ENCODE data around the gene GALK1.

GALK1 gene

GRCh38 chr17:75810216-75810615 is 45.2 kb upstream of the GALK1 start:
- no peak overlapping the region for H3K4me2 ChIP-seq (ENCODE audit: low read depth, low read length, poor library complexity, severe bottlenecking)
- H3K4me3 ChIP-seq (ENCODE audit: low read length, poor library complexity, severe bottlenecking): no peak overlapping the region
- H3K36me3 ChIP-seq (ENCODE audit: insufficient read depth, low read length): peaks cover 61% of the 10 kb centered on the region; the same call in 1 of the 2 replicates
- H2AFZ ChIP-seq (ENCODE audit: low read length): no peak overlapping the region
- no peaks in the 10 kb centered on the region for H3K9me2 ChIP-seq (replicated peaks; ENCODE audit: low read depth, low read length)
- H3K79me2 ChIP-seq (ENCODE audit: insufficient read depth, low read length): peaks cover 24% of the 10 kb centered on the region; the same call in 1 of the 2 replicates
- no peaks in the 10 kb centered on the region for H3K27me3 ChIP-seq (ENCODE audit: insufficient read depth, low read length, poor library complexity, severe bottlenecking)
- peaks cover 8% of the 10 kb centered on the region for H4K20me1 ChIP-seq (ENCODE audit: insufficient read depth, low read length, poor library complexity, severe bottlenecking)
- H3F3A ChIP-seq (ENCODE audit: low read depth): no peaks in the 10 kb centered on the region
- no peaks in the 10 kb centered on the region for H3K4me1 ChIP-seq (ENCODE audit: insufficient read depth, low read length, poor library complexity, severe bottlenecking)
- H3K9ac ChIP-seq (ENCODE audit: low read depth, low read length, poor library complexity, severe bottlenecking): no peak overlapping the region
- H3K9me3 ChIP-seq (ENCODE audit: insufficient read depth, low read depth, low read length): no peaks in the 10 kb centered on the region
- TF ChIP-seq EZH2phosphoT487 (IDR thresholded peaks at IDR 0.05; ENCODE audit: borderline replicate concordance): no peak
- TF ChIP-seq, protein P1, sequence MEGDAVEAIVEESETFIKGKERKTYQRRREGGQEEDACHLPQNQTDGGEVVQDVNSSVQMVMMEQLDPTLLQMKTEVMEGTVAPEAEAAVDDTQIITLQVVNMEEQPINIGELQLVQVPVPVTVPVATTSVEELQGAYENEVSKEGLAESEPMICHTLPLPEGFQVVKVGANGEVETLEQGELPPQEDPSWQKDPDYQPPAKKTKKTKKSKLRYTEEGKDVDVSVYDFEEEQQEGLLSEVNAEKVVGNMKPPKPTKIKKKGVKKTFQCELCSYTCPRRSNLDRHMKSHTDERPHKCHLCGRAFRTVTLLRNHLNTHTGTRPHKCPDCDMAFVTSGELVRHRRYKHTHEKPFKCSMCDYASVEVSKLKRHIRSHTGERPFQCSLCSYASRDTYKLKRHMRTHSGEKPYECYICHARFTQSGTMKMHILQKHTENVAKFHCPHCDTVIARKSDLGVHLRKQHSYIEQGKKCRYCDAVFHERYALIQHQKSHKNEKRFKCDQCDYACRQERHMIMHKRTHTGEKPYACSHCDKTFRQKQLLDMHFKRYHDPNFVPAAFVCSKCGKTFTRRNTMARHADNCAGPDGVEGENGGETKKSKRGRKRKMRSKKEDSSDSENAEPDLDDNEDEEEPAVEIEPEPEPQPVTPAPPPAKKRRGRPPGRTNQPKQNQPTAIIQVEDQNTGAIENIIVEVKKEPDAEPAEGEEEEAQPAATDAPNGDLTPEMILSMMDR (conservative IDR thresholded peaks at IDR 0.05; ENCODE audit: low read length): no peak

GRCh38 chr17:75809631-75810111 is 44.7 kb upstream of the GALK1 start:
- H4K20me1 ChIP-seq (ENCODE audit: insufficient read depth, low read length, poor library complexity, severe bottlenecking): peaks cover 8% of the 10 kb centered on the region
- no peak overlapping the region for H3K4me2 ChIP-seq (ENCODE audit: low read depth, low read length, poor library complexity, severe bottlenecking)
- no peaks in the 10 kb centered on the region for H3K4me1 ChIP-seq (ENCODE audit: insufficient read depth, low read length, poor library complexity, severe bottlenecking)
- peaks cover 27% of the 10 kb centered on the region; the same call in 1 of the 2 replicates for H3K79me2 ChIP-seq (ENCODE audit: insufficient read depth, low read length)
- H2AFZ ChIP-seq (ENCODE audit: low read length): no peak overlapping the region
- H3K36me3 ChIP-seq (ENCODE audit: insufficient read depth, low read length): peaks cover 55% of the 10 kb centered on the region; the same call in 1 of the 2 replicates
- no peaks in the 10 kb centered on the region for H3K9me2 ChIP-seq (replicated peaks; ENCODE audit: low read depth, low read length)
- no peak overlapping the region for H3K4me3 ChIP-seq (ENCODE audit: low read length, poor library complexity, severe bottlenecking)
- H3K9me3 ChIP-seq (ENCODE audit: insufficient read depth, low read depth, low read length): no peaks in the 10 kb centered on the region
- no peak overlapping the region for H3K9ac ChIP-seq (ENCODE audit: low read depth, low read length, poor library complexity, severe bottlenecking)
- H3K27me3 ChIP-seq (ENCODE audit: insufficient read depth, low read length, poor library complexity, severe bottlenecking): no peaks in the 10 kb centered on the region
- H3F3A ChIP-seq (ENCODE audit: low read depth): no peaks in the 10 kb centered on the region
- TF ChIP-seq, protein P1 (conservative IDR thresholded peaks at IDR 0.05; ENCODE audit: low read length): no peak
- no peak for TF ChIP-seq EZH2phosphoT487 (IDR thresholded peaks at IDR 0.05; ENCODE audit: borderline replicate concordance)

DNA sequence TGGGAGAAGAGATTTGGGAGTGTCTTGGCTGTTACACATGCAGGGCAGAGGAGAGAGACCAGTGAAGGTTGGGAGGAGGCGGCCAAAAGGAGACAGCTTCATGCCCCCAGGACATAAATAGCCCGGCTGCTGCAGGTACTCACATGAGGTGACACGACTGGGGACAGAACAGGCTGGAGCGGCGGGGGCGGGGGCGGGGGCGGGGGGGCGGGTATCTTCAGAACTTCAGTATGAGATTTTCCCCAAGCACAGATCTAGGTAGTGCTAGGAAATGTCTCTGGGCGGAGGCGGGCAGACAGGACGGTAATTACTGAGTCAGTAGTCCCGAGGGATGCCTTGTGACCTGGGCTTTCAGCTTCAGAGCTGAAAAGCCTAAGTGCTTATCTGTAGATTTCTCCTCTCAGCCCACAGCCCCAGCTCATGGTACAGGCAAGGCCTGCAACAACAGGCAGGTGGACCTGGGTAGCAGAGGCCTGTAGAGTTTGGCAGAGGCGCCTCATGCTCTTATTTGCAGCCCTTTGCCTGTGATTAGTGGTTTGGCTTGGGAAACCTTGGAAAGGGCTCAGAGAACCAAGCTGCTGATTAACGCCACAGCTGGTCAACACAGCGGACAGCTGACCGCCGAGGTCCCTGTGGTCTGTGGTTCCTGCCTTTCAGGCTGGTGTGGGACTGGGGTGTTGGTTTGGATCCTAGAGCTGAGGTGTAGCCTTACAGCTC is 44.1 kb upstream of the GALK1 start:
- peaks cover 33% of the 10 kb centered on the region; the same call in 1 of the 2 replicates for H3K79me2 ChIP-seq (ENCODE audit: insufficient read depth, low read length)
- H2AFZ ChIP-seq (ENCODE audit: low read length): no peak overlapping the region
- H3K9me3 ChIP-seq (ENCODE audit: insufficient read depth, low read depth, low read length): no peaks in the 10 kb centered on the region
- no peak overlapping the region for H3K9ac ChIP-seq (ENCODE audit: low read depth, low read length, poor library complexity, severe bottlenecking)
- H3K27me3 ChIP-seq (ENCODE audit: insufficient read depth, low read length, poor library complexity, severe bottlenecking): no peaks in the 10 kb centered on the region
- TF ChIP-seq, protein P1 (conservative IDR thresholded peaks at IDR 0.05; ENCODE audit: low read length): no peak
- TF ChIP-seq EZH2phosphoT487 (IDR thresholded peaks at IDR 0.05; ENCODE audit: borderline replicate concordance): no peak
- H3K4me3 ChIP-seq (ENCODE audit: low read length, poor library complexity, severe bottlenecking): no peak overlapping the region
- H3F3A ChIP-seq (ENCODE audit: low read depth): no peaks in the 10 kb centered on the region
- no peaks in the 10 kb centered on the region for H3K4me1 ChIP-seq (ENCODE audit: insufficient read depth, low read length, poor library complexity, severe bottlenecking)
- peaks cover 8% of the 10 kb centered on the region for H4K20me1 ChIP-seq (ENCODE audit: insufficient read depth, low read length, poor library complexity, severe bottlenecking)
- H3K36me3 ChIP-seq (ENCODE audit: insufficient read depth, low read length): peaks cover 50% of the 10 kb centered on the region; the same call in 1 of the 2 replicates
- no peak overlapping the region for H3K4me2 ChIP-seq (ENCODE audit: low read depth, low read length, poor library complexity, severe bottlenecking)
- H3K9me2 ChIP-seq (replicated peaks; ENCODE audit: low read depth, low read length): no peaks in the 10 kb centered on the region

All from Loucy (cell line).